DOHH2 (cell line): Measurements from ENCODE around the gene MAPK8IP2.
"Not testable (repeated sequence)": the region's sequence is repeated elsewhere in the genome, so short reads cannot be mapped to it uniquely, and the experiment has no call there.

Experiments used
- H3F3A ChIP-seq: fragments of 200-600 bp; sonication (generic), shearing (Covaris generic); 2 replicates; pipeline ENCODE4 v1.6.0; 2016; ENCODE audit warnings: antibody characterized with exemption, mild to moderate bottlenecking; ENCODE audit not compliant: control insufficient read depth, insufficient read depth
- H3K27ac ChIP-seq: fragments of 200-600 bp; sonication (generic); 2 replicates; pipeline ENCODE4 v1.5.1; 2014; ENCODE audit warnings: low read depth, mild to moderate bottlenecking, low read length, moderate library complexity
- H3K27me3 ChIP-seq: fragments of 200-600 bp; sonication (generic); 2 replicates; pipeline ENCODE4 v1.6.1; 2014; ENCODE audit warnings: mild to moderate bottlenecking, low read length, mixed read lengths; ENCODE audit not compliant: control insufficient read depth
- H3K36me3 ChIP-seq: fragments of 200-600 bp; sonication (generic); 2 replicates; pipeline ENCODE4 v1.6.1; 2014; ENCODE audit warnings: mild to moderate bottlenecking, low read length, moderate library complexity, mixed read lengths; ENCODE audit not compliant: control insufficient read depth
- H3K4me1 ChIP-seq: fragments of 200-600 bp; sonication (generic); 2 replicates; pipeline ENCODE4 v1.6.1; 2014; ENCODE audit warnings: mild to moderate bottlenecking, low read length, mixed read lengths; ENCODE audit not compliant: control insufficient read depth
- H3K4me2 ChIP-seq: fragments of 200-600 bp; sonication (generic); 2 replicates; pipeline ENCODE4 v1.6.0; 2014; ENCODE audit warnings: mild to moderate bottlenecking, low read length, moderate library complexity
- H3K4me3 ChIP-seq: fragments of 200-600 bp; sonication (generic); 2 replicates; pipeline ENCODE4 v1.5.1; 2014; ENCODE audit warnings: mild to moderate bottlenecking, low read length, mixed read lengths
- H3K79me2 ChIP-seq: fragments of 200-600 bp; sonication (generic); 2 replicates; pipeline ENCODE4 v1.6.1; 2014; ENCODE audit warnings: mild to moderate bottlenecking, low read length, mixed read lengths; ENCODE audit not compliant: control insufficient read depth
- H3K9me2 ChIP-seq: fragments of 200-600 bp; sonication (generic); replicated peaks from 2 replicates; pipeline ENCODE4 v1.6.1; 2014; ENCODE audit warnings: mild to moderate bottlenecking, low read length, mixed read lengths; ENCODE audit not compliant: control insufficient read depth
- H3K9me3 ChIP-seq: fragments of 200-600 bp; sonication (generic); 2 replicates; pipeline ENCODE4 v1.6.1; 2014; ENCODE audit warnings: antibody characterized with exemption, low read length, mixed read lengths; ENCODE audit not compliant: control insufficient read depth, insufficient read depth
- H4K20me1 ChIP-seq: fragments of 200-600 bp; sonication (generic); 2 replicates; pipeline ENCODE4 v1.6.0; 2014; ENCODE audit warnings: low read depth, mild to moderate bottlenecking, antibody characterized with exemption, low read length, moderate library complexity; ENCODE audit not compliant: control insufficient read depth, insufficient read depth
- CTCF ChIP-seq: fragments of 200-600 bp; sonication (generic); IDR thresholded peaks from one replicate; pipeline ENCODE4 v1.5.1; 2014; ENCODE audit warnings: antibody characterized with exemption, mild to moderate bottlenecking, low read depth, low read length; ENCODE audit not compliant: poor library complexity, severe bottlenecking
- EZH2phosphoT487 ChIP-seq: fragments of 200-600 bp; sonication (generic); IDR thresholded peaks from 2 replicates; pipeline ENCODE4 v1.6.1; 2017; ENCODE audit warnings: borderline replicate concordance, mild to moderate bottlenecking, antibody characterized with exemption, low read length, moderate library complexity, mixed read lengths

MAPK8IP2 gene

GRCh38 chr22:50607659-50608020 is 7.0 kb downstream of the MAPK8IP2 start:
- Histone ChIP-seq H3K4me3 (no peak overlapping the region), H3K4me2 (no peak overlapping the region), H4K20me1 (no peaks in the 10 kb centered on the region), H3K27me3 (peaks cover 37% of the 10 kb centered on the region), H3K9me2 (no peaks in the 10 kb centered on the region), H3K79me2 (no peaks in the 10 kb centered on the region), H3K27ac (no peak overlapping the region), H3K9me3 (no peaks in the 10 kb centered on the region), H3K4me1 (peaks cover 11% of the 10 kb centered on the region), H3K36me3 (no peaks in the 10 kb centered on the region), H3F3A (no peaks in the 10 kb centered on the region)
- TF ChIP-seq EZH2phosphoT487 (no peak), CTCF (no peak)

- not testable (repeated sequence) for H4K20me1 ChIP-seq, H3F3A ChIP-seq, H3K9me2 ChIP-seq, H3K36me3 ChIP-seq, H3K9me3 ChIP-seq, H3K27ac ChIP-seq, H3K4me2 ChIP-seq, H3K4me3 ChIP-seq, H3K79me2 ChIP-seq
- peaks cover 36% of the 10 kb centered on the region for H3K27me3 ChIP-seq
- peaks cover 15% of the 10 kb centered on the region for H3K4me1 ChIP-seq
Measured at GRCh38 chr22:50608058-50608840, 7.7 kb downstream of the MAPK8IP2 start.

GRCh38 chr22:50608996-50609395 is 8.4 kb downstream of the MAPK8IP2 start:
- Histone ChIP-seq H3K4me3 (no peak overlapping the region), H3K36me3 (no peaks in the 10 kb centered on the region), H3K27ac (no peak overlapping the region), H3K27me3 (peaks cover 36% of the 10 kb centered on the region), H3K79me2 (no peaks in the 10 kb centered on the region), H4K20me1 (no peaks in the 10 kb centered on the region), H3K9me3 (no peaks in the 10 kb centered on the region), H3K4me2 (no peak overlapping the region), H3K4me1 (peaks cover 15% of the 10 kb centered on the region), H3F3A (no peaks in the 10 kb centered on the region), H3K9me2 (no peaks in the 10 kb centered on the region)
- TF ChIP-seq EZH2phosphoT487 = no peak
- no peak for TF ChIP-seq CTCF

- no peaks in the 10 kb centered on the region for H3K9me2 ChIP-seq
- H3K27me3 ChIP-seq = peaks cover 36% of the 10 kb centered on the region
- no peaks in the 10 kb centered on the region for H4K20me1 ChIP-seq
- no peak overlapping the region for H3K4me2 ChIP-seq
- H3F3A ChIP-seq = no peaks in the 10 kb centered on the region
- no peaks in the 10 kb centered on the region for H3K9me3 ChIP-seq
- TF ChIP-seq EZH2phosphoT487 (no peak), CTCF (no peak)
- H3K4me1 ChIP-seq = peaks cover 15% of the 10 kb centered on the region
- no peaks in the 10 kb centered on the region for H3K36me3 ChIP-seq
- H3K4me3 ChIP-seq = no peak overlapping the region
- H3K79me2 ChIP-seq = no peaks in the 10 kb centered on the region
- H3K27ac ChIP-seq = no peak overlapping the region
Measured at GRCh38 chr22:50609599-50609998, 9.0 kb downstream of the MAPK8IP2 start.
